Measurements from ENCODE around the gene TOMM34.

DNA sequence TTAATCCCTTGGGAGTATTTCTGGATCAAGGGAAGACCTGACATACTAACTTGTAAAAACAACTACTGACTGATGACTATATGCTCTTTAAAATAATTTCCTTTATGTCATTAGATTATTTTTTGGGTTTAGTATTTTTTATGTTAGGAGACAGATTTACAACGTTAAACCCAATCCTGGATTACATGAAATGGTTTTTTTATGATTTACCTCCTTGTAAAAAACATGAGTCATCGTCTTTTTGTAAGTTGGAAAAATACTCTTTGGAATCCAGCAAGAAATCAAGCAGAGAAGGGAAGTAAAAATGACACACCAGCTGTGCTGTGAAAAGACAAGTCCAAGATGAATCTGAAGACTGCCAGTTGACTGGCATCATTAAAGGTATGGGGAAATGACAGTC lies 12.9 kb upstream of the TOMM34 start:
- TF ChIP-seq, protein P1, sequence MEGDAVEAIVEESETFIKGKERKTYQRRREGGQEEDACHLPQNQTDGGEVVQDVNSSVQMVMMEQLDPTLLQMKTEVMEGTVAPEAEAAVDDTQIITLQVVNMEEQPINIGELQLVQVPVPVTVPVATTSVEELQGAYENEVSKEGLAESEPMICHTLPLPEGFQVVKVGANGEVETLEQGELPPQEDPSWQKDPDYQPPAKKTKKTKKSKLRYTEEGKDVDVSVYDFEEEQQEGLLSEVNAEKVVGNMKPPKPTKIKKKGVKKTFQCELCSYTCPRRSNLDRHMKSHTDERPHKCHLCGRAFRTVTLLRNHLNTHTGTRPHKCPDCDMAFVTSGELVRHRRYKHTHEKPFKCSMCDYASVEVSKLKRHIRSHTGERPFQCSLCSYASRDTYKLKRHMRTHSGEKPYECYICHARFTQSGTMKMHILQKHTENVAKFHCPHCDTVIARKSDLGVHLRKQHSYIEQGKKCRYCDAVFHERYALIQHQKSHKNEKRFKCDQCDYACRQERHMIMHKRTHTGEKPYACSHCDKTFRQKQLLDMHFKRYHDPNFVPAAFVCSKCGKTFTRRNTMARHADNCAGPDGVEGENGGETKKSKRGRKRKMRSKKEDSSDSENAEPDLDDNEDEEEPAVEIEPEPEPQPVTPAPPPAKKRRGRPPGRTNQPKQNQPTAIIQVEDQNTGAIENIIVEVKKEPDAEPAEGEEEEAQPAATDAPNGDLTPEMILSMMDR (IDR thresholded peaks at IDR 0.05; ENCODE audit: low read length) = no peak
- no peak for TF ChIP-seq EZH2 (IDR thresholded peaks at IDR 0.05; ENCODE audit: borderline replicate concordance, low read length)
